ENCODE results near the gene RRAGD.
A peak's percentile ranks its signal among the peaks of the same experiment; 100 is the strongest.

Gene RRAGD

GRCh38 chr6:89347825-89348224 is 64.2 kb downstream of the RRAGD start:
- H3K4me1 ChIP-seq (ENCODE audit: control insufficient read depth, insufficient read depth, low read length, poor library complexity, severe bottlenecking), result peaks cover 49% of the 10 kb centered on the region
- no peak overlapping the region for H3K4me3 ChIP-seq (ENCODE audit: extremely low read depth, insufficient read depth, low read length, poor library complexity, severe bottlenecking)
- 73 to 89% methylated on average over 1 to 2 of the region's 2 CpGs for WGBS, 2 experiments (ENCODE audit: insufficient coverage in 2 of 2)
- H3K9me3 ChIP-seq (ENCODE audit: control insufficient read depth, low read length), result no peaks in the 10 kb centered on the region
- peaks cover 22% of the 10 kb centered on the region for H3K36me3 ChIP-seq (ENCODE audit: control insufficient read depth, insufficient read depth, low read length)
- peak overlapping the region; percentile 60 for H3K27ac ChIP-seq (ENCODE audit: low read depth, low read length, severe bottlenecking)

GRCh38 chr6:89346433-89346832 is 65.6 kb downstream of the RRAGD start:
- Histone ChIP-seq H3K36me3 (ENCODE audit: control insufficient read depth, insufficient read depth, low read length) (peaks cover 32% of the 10 kb centered on the region), H3K4me3 (ENCODE audit: extremely low read depth, insufficient read depth, low read length, poor library complexity, severe bottlenecking) (no peak overlapping the region), H3K4me1 (ENCODE audit: control insufficient read depth, insufficient read depth, low read length, poor library complexity, severe bottlenecking) (peaks cover 49% of the 10 kb centered on the region), H3K9me3 (ENCODE audit: control insufficient read depth, low read length) (no peaks in the 10 kb centered on the region), H3K27ac (ENCODE audit: low read depth, low read length, severe bottlenecking) (no peak overlapping the region)
- 66% methylated on average over 3 of the region's 4 CpGs; no CpG with 5 or more reads in 1 of the 2 experiments for WGBS, 2 experiments (ENCODE audit: insufficient coverage in 2 of 2)

- Histone ChIP-seq H3K4me3 (ENCODE audit: extremely low read depth, insufficient read depth, low read length, poor library complexity, severe bottlenecking) (no peak overlapping the region), H3K27ac (ENCODE audit: low read depth, low read length, severe bottlenecking) (no peak overlapping the region), H3K36me3 (ENCODE audit: control insufficient read depth, insufficient read depth, low read length) (peaks cover 75% of the 10 kb centered on the region), H3K4me1 (ENCODE audit: control insufficient read depth, insufficient read depth, low read length, poor library complexity, severe bottlenecking) (peaks cover 6% of the 10 kb centered on the region), H3K9me3 (ENCODE audit: control insufficient read depth, low read length) (no peaks in the 10 kb centered on the region)
- WGBS, 2 experiments (ENCODE audit: insufficient coverage in 2 of 2), result 100% methylated on average over 1 of the region's 2 CpGs; no CpG with 5 or more reads in 1 of the 2 experiments
Observed at GRCh38 chr6:89339565-89339964, 72.5 kb downstream of the RRAGD start.

- peaks cover 78% of the 10 kb centered on the region for H3K36me3 ChIP-seq (ENCODE audit: control insufficient read depth, insufficient read depth, low read length)
- no peak overlapping the region for H3K27ac ChIP-seq (ENCODE audit: low read depth, low read length, severe bottlenecking)
- WGBS, 2 experiments (ENCODE audit: insufficient coverage in 2 of 2), result 100% methylated on average over 1 of the region's 3 CpGs; no CpG with 5 or more reads in 1 of the 2 experiments
- peaks cover 8% of the 10 kb centered on the region for H3K4me1 ChIP-seq (ENCODE audit: control insufficient read depth, insufficient read depth, low read length, poor library complexity, severe bottlenecking)
- no peaks in the 10 kb centered on the region for H3K9me3 ChIP-seq (ENCODE audit: control insufficient read depth, low read length)
- no peak overlapping the region for H3K4me3 ChIP-seq (ENCODE audit: extremely low read depth, insufficient read depth, low read length, poor library complexity, severe bottlenecking)
Observed at GRCh38 chr6:89335164-89335563, 76.9 kb downstream of the RRAGD start.

- Histone ChIP-seq H3K4me3 (ENCODE audit: extremely low read depth, insufficient read depth, low read length, poor library complexity, severe bottlenecking) (no peak overlapping the region), H3K4me1 (ENCODE audit: control insufficient read depth, insufficient read depth, low read length, poor library complexity, severe bottlenecking) (peaks cover 3% of the 10 kb centered on the region), H3K9me3 (ENCODE audit: control insufficient read depth, low read length) (no peaks in the 10 kb centered on the region), H3K27ac (ENCODE audit: low read depth, low read length, severe bottlenecking) (no peak overlapping the region), H3K36me3 (ENCODE audit: control insufficient read depth, insufficient read depth, low read length) (peaks cover 78% of the 10 kb centered on the region)
- WGBS, 2 experiments (ENCODE audit: insufficient coverage in 2 of 2), result no CpG with 5 or more reads among the region's 1 CpG
Observed at GRCh38 chr6:89330910-89331309, 81.2 kb downstream of the RRAGD start.

- peaks cover 78% of the 10 kb centered on the region for H3K36me3 ChIP-seq (ENCODE audit: control insufficient read depth, insufficient read depth, low read length)
- peaks cover 8% of the 10 kb centered on the region for H3K4me1 ChIP-seq (ENCODE audit: control insufficient read depth, insufficient read depth, low read length, poor library complexity, severe bottlenecking)
- no peak overlapping the region for H3K4me3 ChIP-seq (ENCODE audit: extremely low read depth, insufficient read depth, low read length, poor library complexity, severe bottlenecking)
- H3K27ac ChIP-seq (ENCODE audit: low read depth, low read length, severe bottlenecking), result no peak overlapping the region
- no peaks in the 10 kb centered on the region for H3K9me3 ChIP-seq (ENCODE audit: control insufficient read depth, low read length)
- WGBS, 2 experiments (ENCODE audit: insufficient coverage in 2 of 2), result no CpG with 5 or more reads among the region's 1 CpG
Observed at GRCh38 chr6:89328976-89329375, 83.1 kb downstream of the RRAGD start.

GRCh38 chr6:89324304-89324703 is 87.8 kb downstream of the RRAGD start:
- Histone ChIP-seq H3K4me1 (ENCODE audit: control insufficient read depth, insufficient read depth, low read length, poor library complexity, severe bottlenecking) (peaks cover 7% of the 10 kb centered on the region), H3K9me3 (ENCODE audit: control insufficient read depth, low read length) (peaks cover 10% of the 10 kb centered on the region), H3K36me3 (ENCODE audit: control insufficient read depth, insufficient read depth, low read length) (peaks cover 58% of the 10 kb centered on the region), H3K27ac (ENCODE audit: low read depth, low read length, severe bottlenecking) (peak overlapping the region; percentile 83), H3K4me3 (ENCODE audit: extremely low read depth, insufficient read depth, low read length, poor library complexity, severe bottlenecking) (no peak overlapping the region)
- no CpG with 5 or more reads among the region's 3 CpGs for WGBS, 2 experiments (ENCODE audit: insufficient coverage in 2 of 2)

- WGBS, 2 experiments (ENCODE audit: insufficient coverage in 2 of 2), result 77 to 94% methylated on average over 2 of the region's 3 CpGs
- H3K36me3 ChIP-seq (ENCODE audit: control insufficient read depth, insufficient read depth, low read length), result peaks cover 50% of the 10 kb centered on the region
- no peak overlapping the region for H3K4me3 ChIP-seq (ENCODE audit: extremely low read depth, insufficient read depth, low read length, poor library complexity, severe bottlenecking)
- peaks cover 10% of the 10 kb centered on the region for H3K9me3 ChIP-seq (ENCODE audit: control insufficient read depth, low read length)
- peak overlapping the region; percentile 83 for H3K27ac ChIP-seq (ENCODE audit: low read depth, low read length, severe bottlenecking)
- peaks cover 7% of the 10 kb centered on the region for H3K4me1 ChIP-seq (ENCODE audit: control insufficient read depth, insufficient read depth, low read length, poor library complexity, severe bottlenecking)
Observed at GRCh38 chr6:89323511-89323971, 88.5 kb downstream of the RRAGD start.

GRCh38 chr6:89321131-89321970 is 90.7 kb downstream of the RRAGD start:
- peaks cover 7% of the 10 kb centered on the region for H3K4me1 ChIP-seq (ENCODE audit: control insufficient read depth, insufficient read depth, low read length, poor library complexity, severe bottlenecking)
- peaks cover 10% of the 10 kb centered on the region for H3K9me3 ChIP-seq (ENCODE audit: control insufficient read depth, low read length)
- no peak overlapping the region for H3K27ac ChIP-seq (ENCODE audit: low read depth, low read length, severe bottlenecking)
- 87 to 95% methylated on average over 7 to 9 of the region's 9 CpGs for WGBS, 2 experiments (ENCODE audit: insufficient coverage in 2 of 2)
- H3K36me3 ChIP-seq (ENCODE audit: control insufficient read depth, insufficient read depth, low read length), result peaks cover 36% of the 10 kb centered on the region
- H3K4me3 ChIP-seq (ENCODE audit: extremely low read depth, insufficient read depth, low read length, poor library complexity, severe bottlenecking), result no peak overlapping the region

GRCh38 chr6:89320012-89320559 is 92.0 kb downstream of the RRAGD start:
- 84 to 97% methylated on average over 6 of the region's 6 CpGs for WGBS, 2 experiments (ENCODE audit: insufficient coverage in 2 of 2)
- H3K4me1 ChIP-seq (ENCODE audit: control insufficient read depth, insufficient read depth, low read length, poor library complexity, severe bottlenecking), result peaks cover 7% of the 10 kb centered on the region
- peaks cover 25% of the 10 kb centered on the region for H3K36me3 ChIP-seq (ENCODE audit: control insufficient read depth, insufficient read depth, low read length)
- H3K4me3 ChIP-seq (ENCODE audit: extremely low read depth, insufficient read depth, low read length, poor library complexity, severe bottlenecking), result no peak overlapping the region
- H3K9me3 ChIP-seq (ENCODE audit: control insufficient read depth, low read length), result peaks cover 10% of the 10 kb centered on the region
- no peak overlapping the region for H3K27ac ChIP-seq (ENCODE audit: low read depth, low read length, severe bottlenecking)

- Histone ChIP-seq H3K9me3 (ENCODE audit: control insufficient read depth, low read length) (peaks cover 10% of the 10 kb centered on the region), H3K4me3 (ENCODE audit: extremely low read depth, insufficient read depth, low read length, poor library complexity, severe bottlenecking) (no peak overlapping the region), H3K36me3 (ENCODE audit: control insufficient read depth, insufficient read depth, low read length) (peaks cover 17% of the 10 kb centered on the region), H3K4me1 (ENCODE audit: control insufficient read depth, insufficient read depth, low read length, poor library complexity, severe bottlenecking) (peaks cover 6% of the 10 kb centered on the region), H3K27ac (ENCODE audit: low read depth, low read length, severe bottlenecking) (no peak overlapping the region)
Observed at GRCh38 chr6:89317067-89317466, 95.0 kb downstream of the RRAGD start.
